Upper lobe of left lung (tissue), 4 donors: ENCODE data around the gene CERS6.

ENCODE experiments used
- POLR2A ChIP-seq, 4 donors: fragments of 450-650 bp; IDR thresholded peaks; one replicate each; pipeline ENCODE4 v1.5.1; 2016 to 2017; ENCODE audit warnings: antibody characterized with exemption in 4 of 4, mild to moderate bottlenecking in 2 of 4
- TF ChIP-seq, protein P1 (sequence below), 6 experiments: fragments of 450-650 bp in 4 of 6; fragments of 200-600 bp in 2 of 6; sonication (generic) in 2 of 6; IDR thresholded peaks; one replicate each; pipeline ENCODE4 v1.5.1; 2016 to 2019; ENCODE audit warnings: antibody characterized with exemption in 6 of 6

DNA sequence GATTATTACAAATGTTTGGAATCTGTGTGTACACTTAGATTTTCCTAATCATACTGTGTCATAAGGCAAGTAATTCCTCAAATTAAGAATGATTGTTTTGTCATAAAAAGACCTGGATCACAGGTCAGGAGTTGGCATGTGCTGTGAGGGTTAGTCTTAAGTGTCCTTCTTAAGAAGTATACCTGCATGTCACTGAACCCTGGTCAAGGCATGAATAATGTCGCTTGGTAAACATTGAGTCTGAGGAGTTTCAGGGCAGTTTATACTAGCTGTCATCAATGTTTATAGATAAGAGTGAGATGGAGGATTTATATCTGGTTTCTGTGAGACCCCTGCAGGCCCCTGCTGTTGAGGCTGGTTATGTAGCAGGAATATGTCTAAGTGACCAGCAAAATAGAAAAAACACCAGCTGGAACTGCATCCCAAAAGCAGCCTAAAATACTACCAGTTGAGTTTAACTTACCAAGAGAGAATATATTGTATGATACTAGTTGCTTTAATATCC is 234.4 kb downstream of the CERS6 start:
- TF ChIP-seq, protein P1, sequence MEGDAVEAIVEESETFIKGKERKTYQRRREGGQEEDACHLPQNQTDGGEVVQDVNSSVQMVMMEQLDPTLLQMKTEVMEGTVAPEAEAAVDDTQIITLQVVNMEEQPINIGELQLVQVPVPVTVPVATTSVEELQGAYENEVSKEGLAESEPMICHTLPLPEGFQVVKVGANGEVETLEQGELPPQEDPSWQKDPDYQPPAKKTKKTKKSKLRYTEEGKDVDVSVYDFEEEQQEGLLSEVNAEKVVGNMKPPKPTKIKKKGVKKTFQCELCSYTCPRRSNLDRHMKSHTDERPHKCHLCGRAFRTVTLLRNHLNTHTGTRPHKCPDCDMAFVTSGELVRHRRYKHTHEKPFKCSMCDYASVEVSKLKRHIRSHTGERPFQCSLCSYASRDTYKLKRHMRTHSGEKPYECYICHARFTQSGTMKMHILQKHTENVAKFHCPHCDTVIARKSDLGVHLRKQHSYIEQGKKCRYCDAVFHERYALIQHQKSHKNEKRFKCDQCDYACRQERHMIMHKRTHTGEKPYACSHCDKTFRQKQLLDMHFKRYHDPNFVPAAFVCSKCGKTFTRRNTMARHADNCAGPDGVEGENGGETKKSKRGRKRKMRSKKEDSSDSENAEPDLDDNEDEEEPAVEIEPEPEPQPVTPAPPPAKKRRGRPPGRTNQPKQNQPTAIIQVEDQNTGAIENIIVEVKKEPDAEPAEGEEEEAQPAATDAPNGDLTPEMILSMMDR (IDR thresholded peaks at IDR 0.05) = no peak
- TF ChIP-seq POLR2A (IDR thresholded peaks at IDR 0.05) = no peak
